Panc1 (cell line): ENCODE results near the gene ZNF710. TPM values are rescaled to one million over a fixed set of nuclear protein-coding genes. Genes with fewer than 3 reads are reported as not detected.

ENCODE experiments used
- ATAC-seq: fragments of 200-7000 bp; cut with Tn5 transposase; 2 replicates; pipeline ENCODE4 v1.9.1; 2020; ENCODE audit warnings: mild to moderate bottlenecking, moderate library complexity
- BruUV-seq: library from RNA; stranded (reverse); fragments of 400-500 nt; replicated peaks from 2 replicates; lab custom pipeline; 2021; lab: Mats Ljungman, UMichigan
- CTCF ChIA-PET: fragments of 300-600 bp; sonication (Branson Sonifier 250); formaldehyde crosslinking; loops from one replicate; lab custom pipeline; 2022; ENCODE audit warnings: antibody characterized with exemption; lab: Charles Lee
- POLR2A ChIA-PET: fragments of 300-600 bp; sonication (Branson Sonifier 250); formaldehyde crosslinking; loops from one replicate; lab custom pipeline; 2022; ENCODE audit warnings: antibody characterized with exemption; lab: Charles Lee
- DNase-seq: peaks from one replicate; pipeline ENCODE4 v3.0.0-alpha.2; 2010; ENCODE audit warnings: low read depth, low spot score
- H3K27ac ChIP-seq: 2 replicates; pipeline ENCODE4 v1.5.1; 2011; ENCODE audit warnings: mild to moderate bottlenecking, low read length, inconsistent platforms
- H3K27me3 ChIP-seq: fragments of 200-500 bp; sonication (Bioruptor generic); 2 replicates; pipeline ENCODE4 v1.6.0; 2014; ENCODE audit warnings: low read length, inconsistent platforms; ENCODE audit not compliant: control insufficient read depth, insufficient read depth
- H3K36me3 ChIP-seq: fragments of 200-500 bp; sonication (Bioruptor generic); 2 replicates; pipeline ENCODE4 v1.5.1; 2014; ENCODE audit warnings: inconsistent platforms, mild to moderate bottlenecking, low read length, moderate library complexity; ENCODE audit not compliant: control insufficient read depth, insufficient read depth
- H3K4me1 ChIP-seq: 2 replicates; pipeline ENCODE4 v1.5.1; 2011; ENCODE audit warnings: inconsistent platforms, mild to moderate bottlenecking, low read length, moderate library complexity; ENCODE audit not compliant: control insufficient read depth, insufficient read depth
- H3K4me3 ChIP-seq, 2 experiments: 2 replicates each; pipeline ENCODE4 v1.5.1; 2011 to 2012; ENCODE audit warnings: low read depth in 2 of 2, low read length in 2 of 2, mild to moderate bottlenecking in 2 of 2, inconsistent platforms in 1 of 2, moderate library complexity in 1 of 2
- H3K9me3 ChIP-seq: fragments of 200-500 bp; sonication (Bioruptor generic); 2 replicates; pipeline ENCODE4 v1.5.1; 2014; ENCODE audit warnings: low read depth, mild to moderate bottlenecking, inconsistent platforms, low read length, moderate library complexity; ENCODE audit not compliant: control insufficient read depth, insufficient read depth
- POLR2AphosphoS5 ChIP-seq: IDR thresholded peaks from 2 replicates; pipeline ENCODE4 v1.6.1; 2012; ENCODE audit warnings: mild to moderate bottlenecking, low read depth, low read length, moderate library complexity
- SIN3A ChIP-seq: IDR thresholded peaks from 2 replicates; pipeline ENCODE4 v1.6.1; 2012; ENCODE audit warnings: low read depth, mild to moderate bottlenecking, low read length, moderate library complexity, borderline replicate concordance; ENCODE audit not compliant: insufficient read depth
- TCF7L2 ChIP-seq: IDR thresholded peaks from 2 replicates; pipeline ENCODE4 v1.6.1; 2011; ENCODE audit warnings: mild to moderate bottlenecking, low read depth, low read length, inconsistent platforms
- in situ Hi-C: cut with HindIII; loops from 2 replicates; pipeline ENCODE4 v1.10.0; 2016; ENCODE audit warnings: low sequenced_read_pairs, low pct_unique_long_range_greater_than_20kb
- intact Hi-C: fragments of 100-400 bp; cut with micrococcal nuclease; formaldehyde crosslinking; loops from one replicate; pipeline ENCODE4 v1.10.0; 2022; ENCODE audit not compliant: unreplicated experiment
- total RNA-seq: library from RNA; stranded (reverse); gene quantifications from one replicate; pipeline ENCODE4 v1.2.1, GENCODE V29; 2021; ENCODE audit not compliant: unreplicated experiment
- TF ChIP-seq, protein P1 (sequence below): fragments of 450-650 bp; IDR thresholded peaks from 2 replicates; pipeline ENCODE4 v1.5.1; 2017; ENCODE audit warnings: mild to moderate bottlenecking
- TF ChIP-seq, protein P2 (sequence below), 2 experiments: IDR thresholded peaks; 2 replicates each; pipeline ENCODE4 v1.6.1; 2011 to 2012; ENCODE audit warnings: low read depth in 2 of 2, control low read depth in 1 of 2, low read length in 1 of 2, mild to moderate bottlenecking in 1 of 2, moderate library complexity in 1 of 2; ENCODE audit not compliant: insufficient read depth in 1 of 2

ZNF710 gene
- total RNA-seq, 1 experiment from 2014 or later = 15.8 TPM

DNA sequence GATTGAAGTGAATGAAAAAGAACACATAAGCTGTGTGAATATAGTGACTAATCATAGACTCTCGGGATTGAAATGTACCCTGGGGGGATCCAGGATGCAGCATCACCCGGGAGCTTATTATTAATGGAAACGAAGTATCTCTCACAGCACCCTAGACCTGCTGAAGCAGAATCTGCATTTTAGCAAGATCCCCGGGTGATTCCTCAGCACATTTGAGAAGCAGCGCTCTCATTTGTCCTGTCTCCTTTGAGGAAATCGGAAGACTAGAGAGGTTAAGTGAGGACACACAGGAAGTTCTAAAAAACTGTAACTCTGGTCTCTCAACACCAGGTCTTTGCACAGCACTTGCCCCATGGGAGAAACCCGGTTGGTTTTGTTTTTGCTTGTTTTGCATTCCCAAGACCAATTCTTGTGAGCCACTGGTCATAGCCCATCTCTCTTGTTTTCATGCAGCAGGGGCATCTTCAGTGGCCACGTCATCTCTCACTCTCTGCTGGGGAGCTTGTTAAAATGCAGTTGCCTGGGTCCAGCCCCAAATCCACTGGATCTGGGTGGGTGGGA lies 30.2 kb downstream of the ZNF710 start:
- ChIA-PET CTCF (interaction anchor here (0.6 to 0.7 kb wide), 2 partner anchors 59 to 375 kb away, joined by 3 read pairs; no protein-coding TSS in a partner anchor), POLR2A (interaction anchor here (0.6 kb wide), 1 partner anchor 801 kb away, joined by 6 read pairs; no protein-coding TSS in a partner anchor)
- TF ChIP-seq TCF7L2 (no peak), SIN3A (no peak), POLR2AphosphoS5 (no peak)
- TF ChIP-seq, protein P1, sequence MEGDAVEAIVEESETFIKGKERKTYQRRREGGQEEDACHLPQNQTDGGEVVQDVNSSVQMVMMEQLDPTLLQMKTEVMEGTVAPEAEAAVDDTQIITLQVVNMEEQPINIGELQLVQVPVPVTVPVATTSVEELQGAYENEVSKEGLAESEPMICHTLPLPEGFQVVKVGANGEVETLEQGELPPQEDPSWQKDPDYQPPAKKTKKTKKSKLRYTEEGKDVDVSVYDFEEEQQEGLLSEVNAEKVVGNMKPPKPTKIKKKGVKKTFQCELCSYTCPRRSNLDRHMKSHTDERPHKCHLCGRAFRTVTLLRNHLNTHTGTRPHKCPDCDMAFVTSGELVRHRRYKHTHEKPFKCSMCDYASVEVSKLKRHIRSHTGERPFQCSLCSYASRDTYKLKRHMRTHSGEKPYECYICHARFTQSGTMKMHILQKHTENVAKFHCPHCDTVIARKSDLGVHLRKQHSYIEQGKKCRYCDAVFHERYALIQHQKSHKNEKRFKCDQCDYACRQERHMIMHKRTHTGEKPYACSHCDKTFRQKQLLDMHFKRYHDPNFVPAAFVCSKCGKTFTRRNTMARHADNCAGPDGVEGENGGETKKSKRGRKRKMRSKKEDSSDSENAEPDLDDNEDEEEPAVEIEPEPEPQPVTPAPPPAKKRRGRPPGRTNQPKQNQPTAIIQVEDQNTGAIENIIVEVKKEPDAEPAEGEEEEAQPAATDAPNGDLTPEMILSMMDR = no peak
- TF ChIP-seq, protein P2, sequence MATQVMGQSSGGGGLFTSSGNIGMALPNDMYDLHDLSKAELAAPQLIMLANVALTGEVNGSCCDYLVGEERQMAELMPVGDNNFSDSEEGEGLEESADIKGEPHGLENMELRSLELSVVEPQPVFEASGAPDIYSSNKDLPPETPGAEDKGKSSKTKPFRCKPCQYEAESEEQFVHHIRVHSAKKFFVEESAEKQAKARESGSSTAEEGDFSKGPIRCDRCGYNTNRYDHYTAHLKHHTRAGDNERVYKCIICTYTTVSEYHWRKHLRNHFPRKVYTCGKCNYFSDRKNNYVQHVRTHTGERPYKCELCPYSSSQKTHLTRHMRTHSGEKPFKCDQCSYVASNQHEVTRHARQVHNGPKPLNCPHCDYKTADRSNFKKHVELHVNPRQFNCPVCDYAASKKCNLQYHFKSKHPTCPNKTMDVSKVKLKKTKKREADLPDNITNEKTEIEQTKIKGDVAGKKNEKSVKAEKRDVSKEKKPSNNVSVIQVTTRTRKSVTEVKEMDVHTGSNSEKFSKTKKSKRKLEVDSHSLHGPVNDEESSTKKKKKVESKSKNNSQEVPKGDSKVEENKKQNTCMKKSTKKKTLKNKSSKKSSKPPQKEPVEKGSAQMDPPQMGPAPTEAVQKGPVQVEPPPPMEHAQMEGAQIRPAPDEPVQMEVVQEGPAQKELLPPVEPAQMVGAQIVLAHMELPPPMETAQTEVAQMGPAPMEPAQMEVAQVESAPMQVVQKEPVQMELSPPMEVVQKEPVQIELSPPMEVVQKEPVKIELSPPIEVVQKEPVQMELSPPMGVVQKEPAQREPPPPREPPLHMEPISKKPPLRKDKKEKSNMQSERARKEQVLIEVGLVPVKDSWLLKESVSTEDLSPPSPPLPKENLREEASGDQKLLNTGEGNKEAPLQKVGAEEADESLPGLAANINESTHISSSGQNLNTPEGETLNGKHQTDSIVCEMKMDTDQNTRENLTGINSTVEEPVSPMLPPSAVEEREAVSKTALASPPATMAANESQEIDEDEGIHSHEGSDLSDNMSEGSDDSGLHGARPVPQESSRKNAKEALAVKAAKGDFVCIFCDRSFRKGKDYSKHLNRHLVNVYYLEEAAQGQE (IDR thresholded peaks at IDR 0.05; ENCODE audit: insufficient read depth in 1 of 2, low read depth in 2 of 2, low read length in 1 of 2) = no peak
- DNase-seq = no peak
- Histone ChIP-seq H3K36me3 (no peaks in the 10 kb centered on the region), H3K27me3 (no peaks in the 10 kb centered on the region), H3K4me3 (no peak overlapping the region), H3K27ac (no peak overlapping the region), H3K9me3 (no peaks in the 10 kb centered on the region), H3K4me1 (peaks cover 24% of the 10 kb centered on the region)
- in situ Hi-C loops (no loop called here), intact Hi-C loops (no loop called here)
- ATAC-seq = no peak
- no TSS peak for BruUV-seq

- POLR2A ChIA-PET = no interaction called here
- Histone ChIP-seq H3K4me3 (no peak overlapping the region), H3K9me3 (no peaks in the 10 kb centered on the region), H3K36me3 (no peaks in the 10 kb centered on the region), H3K27me3 (no peaks in the 10 kb centered on the region), H3K4me1 (peaks cover 24% of the 10 kb centered on the region), H3K27ac (no peak overlapping the region)
- no peak for TF ChIP-seq POLR2AphosphoS5
- intact Hi-C loops (no loop called here), in situ Hi-C loops (no loop called here)
- BruUV-seq = no TSS peak
- CTCF ChIA-PET = no interaction called here
- ATAC-seq (no peak), DNase-seq (no peak)
Observed at GRCh38 chr15:90033006-90033405, 31.9 kb downstream of the ZNF710 start.

GRCh38 chr15:90033448-90033847 lies 32.3 kb downstream of the ZNF710 start:
- Histone ChIP-seq H3K4me3 (no peak overlapping the region), H3K9me3 (no peaks in the 10 kb centered on the region), H3K27me3 (no peaks in the 10 kb centered on the region), H3K4me1 (peaks cover 24% of the 10 kb centered on the region), H3K36me3 (no peaks in the 10 kb centered on the region), H3K27ac (no peak overlapping the region)
- ATAC-seq (no peak), DNase-seq (no peak)
- no TSS peak for BruUV-seq
- TF ChIP-seq, protein P2 (IDR thresholded peaks at IDR 0.05; ENCODE audit: insufficient read depth in 1 of 2, low read depth in 2 of 2, low read length in 1 of 2) = no peak
- TF ChIP-seq POLR2AphosphoS5 = no peak
- no peak for TF ChIP-seq SIN3A
- TF ChIP-seq TCF7L2 = no peak
- TF ChIP-seq, protein P1 = no peak
- CTCF ChIA-PET = no interaction called here
- POLR2A ChIA-PET = no interaction called here
- in situ Hi-C loops (no loop called here), intact Hi-C loops (no loop called here)
